ENCODE measurements around the gene NR2C1. TPM values are rescaled to one million over a fixed set of nuclear protein-coding genes. Genes with fewer than 3 reads are reported as not detected.
A peak's percentile ranks its signal among the peaks of the same experiment; 100 is the strongest.

Gene NR2C1
- total and polyA plus RNA-seq, 2 of the 8 experiments (the other 6 are each of a cell fraction or from before 2014, with no cell fraction given): 22.8 to 48.3 TPM

DNA sequence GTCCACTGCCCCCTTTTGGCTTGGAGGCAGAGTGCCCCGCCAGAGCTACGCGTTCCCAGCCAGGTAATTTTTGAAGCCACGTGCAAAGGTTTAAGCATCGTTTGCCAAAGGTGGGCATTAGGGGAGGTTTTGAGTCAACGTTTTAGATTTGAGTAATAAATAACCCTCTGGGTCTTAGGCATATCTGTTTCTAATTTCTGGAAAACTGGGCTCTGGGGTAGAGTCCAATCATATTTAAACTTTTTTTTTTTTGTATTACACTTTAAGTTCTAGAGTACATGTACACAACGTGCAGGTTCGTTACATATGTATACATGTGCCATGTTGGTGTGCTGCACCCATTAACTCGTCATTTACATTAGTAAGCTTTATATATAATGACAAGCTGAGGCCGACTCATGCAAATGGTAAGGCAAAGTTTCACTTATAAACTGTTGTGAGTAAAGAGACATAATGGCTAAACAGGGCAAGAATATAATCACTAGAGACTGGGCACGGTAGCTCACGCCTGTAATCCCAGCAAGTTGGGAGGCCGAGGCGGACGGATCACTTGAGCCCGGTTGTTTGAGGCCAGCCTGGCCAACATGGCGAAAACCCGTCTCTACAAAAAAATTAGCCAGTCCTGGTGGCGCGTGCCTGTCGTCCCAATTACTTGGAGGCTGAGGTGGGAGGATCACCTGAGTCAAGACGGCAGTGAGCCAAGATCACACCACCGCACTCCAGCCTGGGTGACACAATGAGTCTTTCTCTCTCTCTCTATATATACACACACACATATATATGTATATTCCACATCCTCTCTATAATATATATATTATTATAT lies 491 bp upstream of the NR2C1 start (continued):
- TF ChIP-seq CHD1 (IDR thresholded peaks at IDR 0.05; ENCODE audit: low read depth, low read length): no peak
- no peak for TF ChIP-seq RNF2 (IDR thresholded peaks at IDR 0.05; ENCODE audit: borderline replicate concordance, low read depth, low read length, missing control alignments, poor library complexity, severe bottlenecking)
- no peak for TF ChIP-seq SAP30 (IDR thresholded peaks at IDR 0.05; ENCODE audit: insufficient read depth, insufficient replicate concordance, low read length)
- TF ChIP-seq CBX5 (IDR thresholded peaks at IDR 0.05; ENCODE audit: low read depth, low read length): no peak
- no peak for TF ChIP-seq GTF2F1 (IDR thresholded peaks at IDR 0.05; ENCODE audit: borderline replicate concordance, low read depth, low read length)
- peak; percentile 3; the same call in 1 of the 2 replicates for TF ChIP-seq CHD2 (IDR thresholded peaks at IDR 0.05; ENCODE audit: low read length)
- TF ChIP-seq JUND (IDR thresholded peaks at IDR 0.05; ENCODE audit: low read length): no peak
- TF ChIP-seq KDM1A (IDR thresholded peaks at IDR 0.05; ENCODE audit: borderline replicate concordance, low read length): no peak
- TF ChIP-seq, protein P1, sequence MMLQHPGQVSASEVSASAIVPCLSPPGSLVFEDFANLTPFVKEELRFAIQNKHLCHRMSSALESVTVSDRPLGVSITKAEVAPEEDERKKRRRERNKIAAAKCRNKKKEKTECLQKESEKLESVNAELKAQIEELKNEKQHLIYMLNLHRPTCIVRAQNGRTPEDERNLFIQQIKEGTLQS (IDR thresholded peaks at IDR 0.05; ENCODE audit: insufficient read depth, low read depth, low read length): no peak
- no peak for TF ChIP-seq CREB1 (IDR thresholded peaks at IDR 0.05)
- no peak for TF ChIP-seq KDM5A (IDR thresholded peaks at IDR 0.05; ENCODE audit: low read length)
- no peak for TF ChIP-seq BACH1 (IDR thresholded peaks at IDR 0.05; ENCODE audit: low read length)
- TF ChIP-seq, protein P2, sequence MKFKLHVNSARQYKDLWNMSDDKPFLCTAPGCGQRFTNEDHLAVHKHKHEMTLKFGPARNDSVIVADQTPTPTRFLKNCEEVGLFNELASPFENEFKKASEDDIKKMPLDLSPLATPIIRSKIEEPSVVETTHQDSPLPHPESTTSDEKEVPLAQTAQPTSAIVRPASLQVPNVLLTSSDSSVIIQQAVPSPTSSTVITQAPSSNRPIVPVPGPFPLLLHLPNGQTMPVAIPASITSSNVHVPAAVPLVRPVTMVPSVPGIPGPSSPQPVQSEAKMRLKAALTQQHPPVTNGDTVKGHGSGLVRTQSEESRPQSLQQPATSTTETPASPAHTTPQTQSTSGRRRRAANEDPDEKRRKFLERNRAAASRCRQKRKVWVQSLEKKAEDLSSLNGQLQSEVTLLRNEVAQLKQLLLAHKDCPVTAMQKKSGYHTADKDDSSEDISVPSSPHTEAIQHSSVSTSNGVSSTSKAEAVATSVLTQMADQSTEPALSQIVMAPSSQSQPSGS (IDR thresholded peaks at IDR 0.05; ENCODE audit: low read length): no peak
- no peak for TF ChIP-seq NANOG (IDR thresholded peaks at IDR 0.05; ENCODE audit: insufficient read depth, low read depth, low read length, poor library complexity, severe bottlenecking)
- no peak for TF ChIP-seq SP1 (IDR thresholded peaks at IDR 0.05; ENCODE audit: low read depth, low read length)
- TF ChIP-seq KDM4A (IDR thresholded peaks at IDR 0.05; ENCODE audit: low read depth, low read length, severe bottlenecking): no peak
- no peak for TF ChIP-seq RXRA (IDR thresholded peaks at IDR 0.05; ENCODE audit: insufficient read depth, low read depth, low read length)
- peak; percentile 90 for TF ChIP-seq MAX (IDR thresholded peaks at IDR 0.05)
- no peak for TF ChIP-seq SUZ12 (IDR thresholded peaks at IDR 0.05; ENCODE audit: low read length)
